GM12878 (cell line): ENCODE data around the gene CD58. TPM values are rescaled to one million over a fixed set of nuclear protein-coding genes. Genes with fewer than 3 reads are reported as not detected.

Experiments
- CBFB ChIP-seq: IDR thresholded peaks from 2 replicates; pipeline ENCODE4 v1.6.1; 2016; ENCODE audit warnings: antibody characterized with exemption, low read depth
- CBX3 ChIP-seq: fragments of 200-600 bp; sonication (generic); IDR thresholded peaks from 2 replicates; pipeline ENCODE4 v1.6.1; 2016; ENCODE audit warnings: low read depth, borderline replicate concordance
- CBX5 ChIP-seq: sonication (generic); IDR thresholded peaks from 2 replicates; pipeline ENCODE4 v1.6.1; 2016; ENCODE audit warnings: low read depth, moderate library complexity, mild to moderate bottlenecking, inconsistent platforms
- CHD2 ChIP-seq: IDR thresholded peaks from 2 replicates; pipeline ENCODE4 v1.6.1; 2011; ENCODE audit warnings: low read depth, low read length, improper control_type of control experiment, borderline replicate concordance
- EP300 ChIP-seq, 2 experiments: fragments of 150-350 bp in 1 of 2; IDR thresholded peaks; 2 replicates each; pipeline ENCODE4 v1.6.1; 2011 to 2012; ENCODE audit warnings: low read depth in 2 of 2, low read length in 2 of 2, borderline replicate concordance in 1 of 2, improper control_type of control experiment in 1 of 2, inconsistent platforms in 1 of 2; ENCODE audit not compliant: control insufficient read depth in 1 of 2
- ESRRA ChIP-seq: IDR thresholded peaks from 2 replicates; pipeline ENCODE4 v1.6.1; 2012; ENCODE audit warnings: mild to moderate bottlenecking, low read length, improper control_type of control experiment
- FOXM1 ChIP-seq: IDR thresholded peaks from 2 replicates; pipeline ENCODE4 v1.6.1; 2012; ENCODE audit warnings: low read depth, mild to moderate bottlenecking, inconsistent platforms, low read length, moderate library complexity
- IKZF1 ChIP-seq: fragments of 450-650 bp; conservative IDR thresholded peaks from 2 replicates; pipeline ENCODE4 v1.6.1; 2017; ENCODE audit warnings: antibody characterized with exemption, mild to moderate bottlenecking
- IRF4 ChIP-seq: IDR thresholded peaks from 2 replicates; pipeline ENCODE4 v1.6.1; 2011; ENCODE audit warnings: low read depth, low read length
- NR2F1 ChIP-seq: fragments of 450-650 bp; conservative IDR thresholded peaks from 2 replicates; pipeline ENCODE4 v1.6.1; 2017; ENCODE audit warnings: mild to moderate bottlenecking
- POLR2A ChIP-seq: IDR thresholded peaks from 2 replicates; pipeline ENCODE4 v1.6.1; 2011; ENCODE audit warnings: low read depth, mild to moderate bottlenecking, low read length
- RBBP5 ChIP-seq: fragments of 200-600 bp; sonication (generic); conservative IDR thresholded peaks from 2 replicates; pipeline ENCODE4 v1.6.1; 2016
- RFX5 ChIP-seq: IDR thresholded peaks from 2 replicates; pipeline ENCODE4 v1.6.1; 2011; ENCODE audit warnings: low read depth, low read length, improper control_type of control experiment
- RUNX3 ChIP-seq: IDR thresholded peaks from 2 replicates; pipeline ENCODE4 v1.6.1; 2012; ENCODE audit warnings: low read length, inconsistent platforms
- SPI1 ChIP-seq: IDR thresholded peaks from 2 replicates; pipeline ENCODE4 v1.6.1; 2011; ENCODE audit warnings: low read depth, mild to moderate bottlenecking, low read length, moderate library complexity, borderline replicate concordance; ENCODE audit not compliant: insufficient read depth
- SREBF2 ChIP-seq: IDR thresholded peaks from 2 replicates; pipeline ENCODE4 v1.6.1; 2012; ENCODE audit warnings: mild to moderate bottlenecking, low read length
- TAF1 ChIP-seq: IDR thresholded peaks from 2 replicates; pipeline ENCODE4 v1.6.1; 2011; ENCODE audit warnings: mild to moderate bottlenecking, low read depth, low read length, borderline replicate concordance
- YY1 ChIP-seq: IDR thresholded peaks from 2 replicates; pipeline ENCODE4 v1.6.1; 2011; ENCODE audit warnings: low read depth, mild to moderate bottlenecking, low read length
- ZBED1 ChIP-seq: IDR thresholded peaks from 2 replicates; pipeline ENCODE4 v1.6.1; 2016; ENCODE audit warnings: borderline replicate concordance
- ZNF207 ChIP-seq: fragments of 450-650 bp; IDR thresholded peaks from 2 replicates; pipeline ENCODE4 v1.6.1; 2014; ENCODE audit warnings: antibody characterized with exemption, mild to moderate bottlenecking, borderline replicate concordance
- ZNF217 ChIP-seq: fragments of 450-650 bp; IDR thresholded peaks from 2 replicates; pipeline ENCODE4 v1.6.1; 2017; ENCODE audit warnings: antibody characterized with exemption, mild to moderate bottlenecking
- ZNF24 ChIP-seq: fragments of 450-650 bp; IDR thresholded peaks from 2 replicates; pipeline ENCODE4 v1.6.1; 2017; ENCODE audit warnings: antibody characterized with exemption, mild to moderate bottlenecking
- polyA plus RNA-seq, 11 experiments: library from polyadenylated mRNA; depleted of rRNA in 4 of 11; unstranded in 6 of 11; stranded (reverse) in 5 of 11; fragments of >200 nt; fragmentation: Nextera tagmentation in 4 of 11; fragmentation: Illumina TruSeq in 1 of 11; extraction: Ambion mirVana in 4 of 11; extraction: Trizol in 1 of 11; gene quantifications; 1 replicate in 1 of 11; 2 replicates in 10 of 11; pipeline versions ENCODE4 v1.2.1 to v1.2.3, GENCODE V29; 2011 to 2016; ENCODE audit warnings: inconsistent platforms in 2 of 11, missing spikeins in 2 of 11, low read depth in 1 of 11
- total RNA-seq, 4 experiments: library from RNA; depleted of rRNA in 3 of 4; stranded (reverse); fragments of >200 nt in 3 of 4; fragmentation: Illumina TruSeq in 1 of 4; extraction: Trizol in 1 of 4; gene quantifications; 2 replicates each; pipeline versions ENCODE4 v1.2.1 to v1.2.3, GENCODE V29; 2013 to 2021
- TF ChIP-seq, protein P1 (sequence below): IDR thresholded peaks from 2 replicates; pipeline ENCODE4 v1.6.1; 2012; ENCODE audit warnings: improper control_type of control experiment, low read depth, low read length; ENCODE audit not compliant: insufficient replicate concordance
- TF ChIP-seq, protein P2 (sequence below): IDR thresholded peaks from 2 replicates; pipeline ENCODE4 v1.6.1; 2012; ENCODE audit warnings: low read length, inconsistent platforms
- TF ChIP-seq, protein P3 (sequence below): fragments of 450-650 bp; IDR thresholded peaks from 2 replicates; pipeline ENCODE4 v1.6.1; 2016; ENCODE audit warnings: mild to moderate bottlenecking

Gene CD58
- total and polyA plus RNA-seq, 10 of the 15 experiments (the other 5 are each of a cell fraction or from before 2014, with no cell fraction given): 70.4 to 252 (median 129) TPM

GRCh38 chr1:116514708-116515525 lies 55.9 kb downstream of the CD58 start (continued):
- TF ChIP-seq, protein P1, sequence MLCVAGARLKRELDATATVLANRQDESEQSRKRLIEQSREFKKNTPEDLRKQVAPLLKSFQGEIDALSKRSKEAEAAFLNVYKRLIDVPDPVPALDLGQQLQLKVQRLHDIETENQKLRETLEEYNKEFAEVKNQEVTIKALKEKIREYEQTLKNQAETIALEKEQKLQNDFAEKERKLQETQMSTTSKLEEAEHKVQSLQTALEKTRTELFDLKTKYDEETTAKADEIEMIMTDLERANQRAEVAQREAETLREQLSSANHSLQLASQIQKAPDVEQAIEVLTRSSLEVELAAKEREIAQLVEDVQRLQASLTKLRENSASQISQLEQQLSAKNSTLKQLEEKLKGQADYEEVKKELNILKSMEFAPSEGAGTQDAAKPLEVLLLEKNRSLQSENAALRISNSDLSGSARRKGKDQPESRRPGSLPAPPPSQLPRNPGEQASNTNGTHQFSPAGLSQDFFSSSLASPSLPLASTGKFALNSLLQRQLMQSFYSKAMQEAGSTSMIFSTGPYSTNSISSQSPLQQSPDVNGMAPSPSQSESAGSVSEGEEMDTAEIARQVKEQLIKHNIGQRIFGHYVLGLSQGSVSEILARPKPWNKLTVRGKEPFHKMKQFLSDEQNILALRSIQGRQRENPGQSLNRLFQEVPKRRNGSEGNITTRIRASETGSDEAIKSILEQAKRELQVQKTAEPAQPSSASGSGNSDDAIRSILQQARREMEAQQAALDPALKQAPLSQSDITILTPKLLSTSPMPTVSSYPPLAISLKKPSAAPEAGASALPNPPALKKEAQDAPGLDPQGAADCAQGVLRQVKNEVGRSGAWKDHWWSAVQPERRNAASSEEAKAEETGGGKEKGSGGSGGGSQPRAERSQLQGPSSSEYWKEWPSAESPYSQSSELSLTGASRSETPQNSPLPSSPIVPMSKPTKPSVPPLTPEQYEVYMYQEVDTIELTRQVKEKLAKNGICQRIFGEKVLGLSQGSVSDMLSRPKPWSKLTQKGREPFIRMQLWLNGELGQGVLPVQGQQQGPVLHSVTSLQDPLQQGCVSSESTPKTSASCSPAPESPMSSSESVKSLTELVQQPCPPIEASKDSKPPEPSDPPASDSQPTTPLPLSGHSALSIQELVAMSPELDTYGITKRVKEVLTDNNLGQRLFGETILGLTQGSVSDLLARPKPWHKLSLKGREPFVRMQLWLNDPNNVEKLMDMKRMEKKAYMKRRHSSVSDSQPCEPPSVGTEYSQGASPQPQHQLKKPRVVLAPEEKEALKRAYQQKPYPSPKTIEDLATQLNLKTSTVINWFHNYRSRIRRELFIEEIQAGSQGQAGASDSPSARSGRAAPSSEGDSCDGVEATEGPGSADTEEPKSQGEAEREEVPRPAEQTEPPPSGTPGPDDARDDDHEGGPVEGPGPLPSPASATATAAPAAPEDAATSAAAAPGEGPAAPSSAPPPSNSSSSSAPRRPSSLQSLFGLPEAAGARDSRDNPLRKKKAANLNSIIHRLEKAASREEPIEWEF: peak; percentile 24
- peak; percentile 95 for TF ChIP-seq RUNX3
- TF ChIP-seq TAF1: no peak
- peak; percentile 64 for TF ChIP-seq FOXM1
- peak; percentile 84 for TF ChIP-seq CBFB
- peak; percentile 56; the same call in 1 of the 2 replicates for TF ChIP-seq ZNF207
- TF ChIP-seq CHD2: no peak
- TF ChIP-seq CBX3: no peak
- peak; percentile 7; the same call in 1 of the 2 replicates for TF ChIP-seq YY1
- peak; percentile 58; the same call in 1 of the 2 replicates for TF ChIP-seq ZNF217
- 0 out of 2 replicates have a peak, but pooled peaks have one; percentile 22 for TF ChIP-seq IRF4
- TF ChIP-seq NR2F1: peak; percentile 57
- peak; percentile 71; the same call in 1 of the 2 replicates for TF ChIP-seq ZBED1
- TF ChIP-seq SPI1: peak; percentile 45
- TF ChIP-seq EP300 (IDR thresholded peaks at IDR 0.05; ENCODE audit: borderline replicate concordance in 1 of 2, control insufficient read depth in 1 of 2, low read depth in 2 of 2, low read length in 2 of 2): peak in 1 of 2 experiments; percentile 57; a peak in 3 of 4 replicates
- TF ChIP-seq CBX5: no peak; the same call in 1 of the 2 replicates
- no peak for TF ChIP-seq RBBP5
- TF ChIP-seq SREBF2: no peak
- no peak for TF ChIP-seq POLR2A
- peak; percentile 95 for TF ChIP-seq IKZF1
- TF ChIP-seq, protein P2, sequence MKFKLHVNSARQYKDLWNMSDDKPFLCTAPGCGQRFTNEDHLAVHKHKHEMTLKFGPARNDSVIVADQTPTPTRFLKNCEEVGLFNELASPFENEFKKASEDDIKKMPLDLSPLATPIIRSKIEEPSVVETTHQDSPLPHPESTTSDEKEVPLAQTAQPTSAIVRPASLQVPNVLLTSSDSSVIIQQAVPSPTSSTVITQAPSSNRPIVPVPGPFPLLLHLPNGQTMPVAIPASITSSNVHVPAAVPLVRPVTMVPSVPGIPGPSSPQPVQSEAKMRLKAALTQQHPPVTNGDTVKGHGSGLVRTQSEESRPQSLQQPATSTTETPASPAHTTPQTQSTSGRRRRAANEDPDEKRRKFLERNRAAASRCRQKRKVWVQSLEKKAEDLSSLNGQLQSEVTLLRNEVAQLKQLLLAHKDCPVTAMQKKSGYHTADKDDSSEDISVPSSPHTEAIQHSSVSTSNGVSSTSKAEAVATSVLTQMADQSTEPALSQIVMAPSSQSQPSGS: peak; percentile 76
- peak; percentile 43; the same call in 1 of the 2 replicates for TF ChIP-seq ZNF24
- no peak for TF ChIP-seq ESRRA
- TF ChIP-seq RFX5: no peak
- TF ChIP-seq, protein P3, sequence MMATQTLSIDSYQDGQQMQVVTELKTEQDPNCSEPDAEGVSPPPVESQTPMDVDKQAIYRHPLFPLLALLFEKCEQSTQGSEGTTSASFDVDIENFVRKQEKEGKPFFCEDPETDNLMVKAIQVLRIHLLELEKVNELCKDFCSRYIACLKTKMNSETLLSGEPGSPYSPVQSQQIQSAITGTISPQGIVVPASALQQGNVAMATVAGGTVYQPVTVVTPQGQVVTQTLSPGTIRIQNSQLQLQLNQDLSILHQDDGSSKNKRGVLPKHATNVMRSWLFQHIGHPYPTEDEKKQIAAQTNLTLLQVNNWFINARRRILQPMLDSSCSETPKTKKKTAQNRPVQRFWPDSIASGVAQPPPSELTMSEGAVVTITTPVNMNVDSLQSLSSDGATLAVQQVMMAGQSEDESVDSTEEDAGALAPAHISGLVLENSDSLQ: peak; percentile 73
